ENCODE measurements around the gene ACIN1.

Gene ACIN1

GRCh38 chr14:23128969-23129758, 34.2 kb upstream of the ACIN1 start:
- H3K4me3 ChIP-seq (ENCODE audit: low read length), result no peak overlapping the region
- no peak for TF ChIP-seq ZNF274 (IDR thresholded peaks at IDR 0.05; ENCODE audit: low read depth, low read length)

- no peak for TF ChIP-seq ZNF274 (IDR thresholded peaks at IDR 0.05; ENCODE audit: low read depth, low read length)
- no peak overlapping the region for H3K4me3 ChIP-seq (ENCODE audit: low read length)
Measured at GRCh38 chr14:23127861-23128260, 32.9 kb upstream of the ACIN1 start.

- no peak for TF ChIP-seq ZNF274 (IDR thresholded peaks at IDR 0.05; ENCODE audit: low read depth, low read length)
- no peak overlapping the region for H3K4me3 ChIP-seq (ENCODE audit: low read length)
Measured at GRCh38 chr14:23126548-23127278, 31.8 kb upstream of the ACIN1 start.

- TF ChIP-seq ZNF274 (IDR thresholded peaks at IDR 0.05; ENCODE audit: low read depth, low read length), result no peak
- H3K4me3 ChIP-seq (ENCODE audit: low read length), result no peak overlapping the region
Measured at GRCh38 chr14:23125933-23126524, 31.1 kb upstream of the ACIN1 start.

- no peak overlapping the region for H3K4me3 ChIP-seq (ENCODE audit: low read length)
- TF ChIP-seq ZNF274 (IDR thresholded peaks at IDR 0.05; ENCODE audit: low read depth, low read length), result no peak
Measured at GRCh38 chr14:23125011-23125410, 30.1 kb upstream of the ACIN1 start.

GRCh38 chr14:23124337-23124954, 29.5 kb upstream of the ACIN1 start:
- no peak overlapping the region for H3K4me3 ChIP-seq (ENCODE audit: low read length)
- no peak for TF ChIP-seq ZNF274 (IDR thresholded peaks at IDR 0.05; ENCODE audit: low read depth, low read length)

- TF ChIP-seq ZNF274 (IDR thresholded peaks at IDR 0.05; ENCODE audit: low read depth, low read length), result no peak
- H3K4me3 ChIP-seq (ENCODE audit: low read length), result no peak overlapping the region
Measured at GRCh38 chr14:23123419-23123818, 28.5 kb upstream of the ACIN1 start.

- H3K4me3 ChIP-seq (ENCODE audit: low read length), result no peak overlapping the region
- TF ChIP-seq ZNF274 (IDR thresholded peaks at IDR 0.05; ENCODE audit: low read depth, low read length), result no peak
Measured at GRCh38 chr14:23122086-23122485, 27.1 kb upstream of the ACIN1 start.

GRCh38 chr14:23121361-23121771, 26.4 kb upstream of the ACIN1 start:
- TF ChIP-seq ZNF274 (IDR thresholded peaks at IDR 0.05; ENCODE audit: low read depth, low read length), result no peak
- no peak overlapping the region for H3K4me3 ChIP-seq (ENCODE audit: low read length)

- H3K4me3 ChIP-seq (ENCODE audit: low read length), result no peak overlapping the region
- no peak for TF ChIP-seq ZNF274 (IDR thresholded peaks at IDR 0.05; ENCODE audit: low read depth, low read length)
Measured at GRCh38 chr14:23120541-23121251, 25.8 kb upstream of the ACIN1 start.

- no peak for TF ChIP-seq ZNF274 (IDR thresholded peaks at IDR 0.05; ENCODE audit: low read depth, low read length)
Measured at GRCh38 chr14:23119363-23120327, 24.7 kb upstream of the ACIN1 start.

GRCh38 chr14:23118506-23119362, 23.8 kb upstream of the ACIN1 start, which contains the start of gene CEBPE:
TSS of gene CEBPE (minus strand) at chr14:23119255. CDS start at chr14:23119091, 164 bp downstream.
- H3K4me3 ChIP-seq (ENCODE audit: low read length), result no peak within 1 kb of the TSS
- no peak for TF ChIP-seq ZNF274 (IDR thresholded peaks at IDR 0.05; ENCODE audit: low read depth, low read length)

More at GRCh38 chr14:23119363-23120327, 24.7 kb upstream of the ACIN1 start:
- no peak overlapping the region for H3K4me3 ChIP-seq (ENCODE audit: low read length)

Data from GM08714 (cell line).